GM18861 (cell line): ENCODE data around the gene RFLNA.
"Not testable (repeated sequence)": the region's sequence is repeated elsewhere in the genome, so short reads cannot be mapped to it uniquely, and the experiment has no call there.

Experiments
- ATAC-seq: cut with Tn5 transposase; IDR thresholded peaks from one replicate; pipeline ENCODE4 v1.9.1; 2021; ENCODE audit not compliant: unreplicated experiment

RFLNA gene

GRCh38 chr12:124318278-124319020 is 23.6 kb downstream of the RFLNA start:
- no peak for ATAC-seq

DNA sequence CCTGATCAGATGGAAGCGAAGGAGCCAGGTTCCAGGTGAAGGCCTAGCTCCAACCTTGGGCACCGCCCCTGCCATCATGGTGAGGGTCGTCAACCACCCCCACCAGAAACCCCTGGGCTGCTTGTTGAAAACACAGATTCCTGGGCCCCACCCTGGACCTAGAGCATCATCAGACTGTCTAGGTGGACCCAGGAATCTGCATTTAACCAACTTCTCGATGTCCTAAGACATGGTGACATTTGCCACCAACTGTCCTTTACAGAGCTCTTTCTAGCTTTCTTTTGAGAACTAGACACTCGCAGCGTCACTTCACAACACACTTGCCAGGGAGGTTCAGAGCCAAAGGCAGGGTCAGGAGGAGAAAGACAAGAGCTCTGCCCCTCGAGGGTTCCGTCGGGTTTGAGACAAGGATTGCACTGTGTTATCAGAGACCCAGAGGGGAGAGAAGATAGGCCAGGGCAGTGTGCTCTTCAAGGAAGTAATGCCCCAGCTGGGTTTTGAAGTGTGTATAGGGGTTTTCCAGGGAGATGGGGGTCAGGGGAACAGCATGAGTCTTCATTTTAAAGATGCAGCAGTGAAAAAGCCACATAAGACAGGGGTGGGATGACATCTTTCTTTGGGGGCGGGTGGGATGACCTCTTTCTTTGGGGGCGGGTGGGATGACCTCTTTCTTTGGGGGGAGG is 24.6 kb downstream of the RFLNA start:
- ATAC-seq = no peak

GRCh38 chr12:124321040-124321481 is 26.2 kb downstream of the RFLNA start:
- ATAC-seq = no peak

- ATAC-seq = no peak
These were observed 26.8 kb downstream of the RFLNA start for GRCh38 chr12:124321556-124322270.

DNA sequence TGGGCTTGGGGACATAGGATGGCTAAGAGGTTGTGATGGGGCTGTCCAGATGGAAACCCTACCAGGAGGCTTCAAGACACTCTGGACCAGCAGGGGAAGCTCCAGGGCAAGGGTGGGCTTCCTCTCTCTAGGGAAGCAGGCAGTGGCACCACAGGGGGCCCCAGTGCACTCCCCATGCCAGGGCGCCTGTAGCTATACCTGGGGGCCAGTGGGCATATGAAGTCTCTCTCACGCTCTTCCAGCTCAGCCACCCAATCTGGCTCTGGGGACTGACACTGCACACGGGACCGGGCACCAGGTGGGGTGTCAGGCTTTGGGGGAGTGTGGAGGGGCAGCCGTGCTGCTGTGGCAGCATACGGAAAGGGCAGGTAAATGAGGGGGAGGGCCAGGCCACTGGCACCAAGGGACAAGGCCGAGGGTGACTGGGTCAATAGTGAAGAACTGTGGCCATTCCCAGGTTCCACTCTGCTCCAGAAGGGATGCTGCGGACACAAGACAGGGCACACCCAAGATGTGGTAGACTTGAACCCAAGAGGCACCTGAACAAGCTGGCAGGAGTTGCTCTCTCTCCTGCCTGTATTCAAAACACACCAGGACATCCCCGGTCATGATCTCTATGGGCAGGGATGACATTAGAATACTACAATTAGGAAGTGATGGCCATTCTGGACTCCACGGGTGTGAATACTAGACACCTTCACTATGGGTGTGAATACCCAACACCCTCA is 27.5 kb downstream of the RFLNA start:
- ATAC-seq = no peak

DNA sequence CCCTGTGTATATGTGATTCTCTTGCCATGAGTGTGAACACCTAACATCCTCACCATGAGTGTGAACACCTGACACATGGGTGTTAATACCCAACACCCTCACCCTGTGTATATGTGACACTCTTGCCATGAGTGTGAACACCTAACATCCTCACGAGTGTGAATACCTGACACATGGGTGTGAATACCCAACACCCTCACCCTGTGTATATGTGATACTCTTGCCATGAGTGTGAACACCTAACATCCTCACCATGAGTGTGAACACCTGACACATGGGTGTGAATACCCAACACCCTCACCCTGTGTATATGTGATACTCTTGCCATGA is 28.1 kb downstream of the RFLNA start:
- ATAC-seq = not testable (repeated sequence)

GRCh38 chr12:124323771-124324530 is 29.1 kb downstream of the RFLNA start:
- no peak for ATAC-seq

DNA sequence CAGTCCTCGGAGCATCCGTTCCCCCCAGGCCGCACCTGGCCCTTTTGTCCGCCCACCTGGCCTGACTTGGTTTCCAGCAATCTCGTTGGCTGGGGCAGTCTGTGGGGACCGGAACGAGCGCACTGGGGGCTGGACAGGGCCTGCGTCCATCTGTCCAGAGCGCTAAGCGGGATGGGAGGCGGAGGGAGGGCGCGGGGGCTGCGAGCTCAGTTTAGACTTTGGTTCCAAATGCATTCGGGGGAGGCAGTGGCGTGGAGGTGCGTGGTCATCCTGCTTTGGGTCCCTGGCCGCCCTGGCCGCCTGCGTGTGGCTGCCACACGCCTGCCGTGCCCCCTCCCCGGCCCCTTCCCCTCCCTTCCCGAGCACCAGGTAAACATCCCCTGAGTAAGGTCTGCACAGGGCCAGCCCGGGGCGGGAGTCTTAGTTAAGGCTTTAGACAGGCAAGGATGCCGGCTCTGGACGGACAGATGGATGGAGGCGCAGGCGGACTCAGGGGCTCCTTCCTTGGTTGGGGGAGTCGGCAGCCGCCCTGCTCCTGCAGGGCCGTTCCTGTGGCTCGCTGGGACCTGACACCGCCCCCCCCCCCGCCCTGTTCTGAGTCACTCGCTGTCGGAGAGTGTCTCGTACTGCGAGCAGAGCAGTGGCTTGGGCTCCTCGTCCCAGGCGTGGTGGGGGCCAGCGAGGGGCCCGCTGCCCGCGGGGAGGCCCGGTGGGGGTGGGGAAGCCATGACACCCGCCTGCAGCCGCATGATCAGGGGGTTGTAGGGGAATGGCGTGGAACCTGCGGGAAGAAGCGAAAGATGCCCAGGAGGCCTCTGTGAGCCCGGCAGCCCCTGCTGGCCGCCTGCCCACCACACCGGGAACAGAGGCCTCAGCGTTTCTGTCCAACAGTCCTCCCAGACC is 30.2 kb downstream of the RFLNA start:
- ATAC-seq = no peak

GRCh38 chr12:124326104-124326503 is 31.2 kb downstream of the RFLNA start:
- ATAC-seq = no peak

DNA sequence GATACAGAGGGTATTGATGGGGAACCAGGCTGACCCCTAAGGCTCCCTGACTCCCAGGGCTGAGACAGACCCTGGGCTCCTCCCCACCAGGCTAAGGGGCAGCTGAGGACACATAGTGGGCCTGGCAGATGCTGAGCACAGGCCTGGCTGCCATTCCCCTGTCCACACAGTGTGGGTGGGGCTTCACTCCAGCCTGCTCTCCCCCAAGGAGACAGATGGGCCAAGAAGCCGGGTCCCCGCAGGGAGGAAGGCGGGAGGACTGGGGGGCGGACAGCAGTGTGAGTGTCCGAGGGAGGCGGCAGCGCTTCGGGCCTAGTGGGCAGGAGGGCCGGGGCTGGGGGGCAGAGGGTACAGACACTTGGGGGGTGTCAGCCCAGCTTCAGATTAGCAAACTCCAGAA is 32.0 kb downstream of the RFLNA start:
- no peak for ATAC-seq

DNA sequence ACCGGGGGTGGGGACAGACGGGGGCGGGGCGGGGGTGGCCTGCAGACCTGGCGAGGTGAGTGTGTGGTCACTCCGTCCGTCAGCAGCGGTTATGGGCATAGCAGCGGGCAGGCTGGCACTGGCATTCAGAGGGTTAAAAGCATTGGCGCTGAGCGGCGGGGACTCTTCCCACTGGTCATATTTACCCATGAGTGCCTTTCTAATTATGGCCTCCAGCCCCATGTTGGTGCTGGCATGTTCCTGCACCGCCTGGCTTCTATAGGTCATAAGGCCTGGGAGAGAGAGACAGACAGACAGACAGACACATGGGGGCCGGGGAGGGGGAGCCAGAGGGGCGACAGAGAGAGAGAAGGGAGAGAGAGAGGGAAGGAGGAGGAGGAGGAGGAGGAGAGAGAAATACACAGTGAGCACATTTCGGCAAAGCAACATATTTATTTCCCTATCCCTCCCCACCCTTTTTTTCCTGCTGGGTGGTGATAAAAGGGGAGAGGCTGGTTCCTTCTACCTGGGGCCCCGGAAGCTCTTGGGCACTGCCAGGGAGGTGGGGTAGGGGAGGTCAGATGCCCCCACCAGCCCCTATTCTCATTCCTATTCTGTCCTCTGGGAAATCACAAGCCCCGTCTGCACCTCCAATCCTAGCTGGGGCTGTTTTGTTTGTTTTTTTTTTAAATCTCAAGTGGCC is 32.6 kb downstream of the RFLNA start:
- no peak for ATAC-seq

- no peak for ATAC-seq
These were observed 33.2 kb downstream of the RFLNA start for GRCh38 chr12:124328116-124328515.

GRCh38 chr12:124328636-124329035 is 33.7 kb downstream of the RFLNA start:
- no peak for ATAC-seq

GRCh38 chr12:124332058-124332672 is 37.3 kb downstream of the RFLNA start:
- ATAC-seq = no peak

DNA sequence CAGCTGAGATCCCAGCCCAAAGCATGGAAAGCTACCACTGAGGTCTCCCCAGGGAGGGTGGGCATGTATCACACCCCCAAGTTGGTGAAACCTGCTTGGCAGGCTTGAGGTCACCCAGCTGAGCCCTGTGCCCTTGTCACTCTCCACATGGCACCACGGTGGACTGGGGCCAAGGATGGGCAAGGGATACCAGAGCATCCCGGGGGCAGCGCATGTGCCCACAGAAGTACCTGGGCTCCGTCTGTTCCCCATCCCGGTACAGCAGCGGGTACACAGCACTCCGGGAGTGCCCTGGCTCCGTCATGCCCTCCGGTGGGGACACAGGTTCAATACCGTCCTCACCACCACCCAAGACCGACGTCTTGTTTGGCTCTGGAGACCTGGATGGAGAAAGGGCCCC is 38.0 kb downstream of the RFLNA start:
- ATAC-seq = no peak

GRCh38 chr12:124333724-124334123 is 38.8 kb downstream of the RFLNA start:
- no peak for ATAC-seq

DNA sequence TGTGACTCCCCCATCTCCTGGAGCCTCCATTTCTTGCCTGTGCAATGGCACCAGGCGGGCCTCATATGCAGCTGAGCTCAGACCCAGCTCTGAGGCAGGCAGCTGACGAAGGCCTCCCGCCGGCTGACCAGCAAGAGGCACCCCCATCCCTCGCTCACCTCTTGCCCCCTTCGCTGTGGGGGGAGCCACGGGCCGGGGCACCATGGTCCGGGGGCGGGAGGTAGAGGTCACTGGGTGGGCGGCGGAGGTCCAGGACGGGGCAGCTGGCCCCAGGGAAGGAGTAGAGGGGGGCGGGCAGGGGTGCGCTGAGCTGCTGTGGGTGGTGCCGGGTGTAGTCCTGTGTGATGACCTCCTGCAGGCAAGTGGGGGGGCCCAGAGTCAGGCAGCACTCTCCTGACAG is 39.4 kb downstream of the RFLNA start:
- no peak for ATAC-seq

- ATAC-seq = no peak
These were observed 40.1 kb downstream of the RFLNA start for GRCh38 chr12:124334976-124335375.
